ENCODE data around the gene S100A6. TPM values are rescaled to one million over a fixed set of nuclear protein-coding genes. Genes with fewer than 3 reads are reported as not detected.

Gene S100A6
- total RNA-seq, 1 donor from 2014 or later: 1,046 TPM

DNA sequence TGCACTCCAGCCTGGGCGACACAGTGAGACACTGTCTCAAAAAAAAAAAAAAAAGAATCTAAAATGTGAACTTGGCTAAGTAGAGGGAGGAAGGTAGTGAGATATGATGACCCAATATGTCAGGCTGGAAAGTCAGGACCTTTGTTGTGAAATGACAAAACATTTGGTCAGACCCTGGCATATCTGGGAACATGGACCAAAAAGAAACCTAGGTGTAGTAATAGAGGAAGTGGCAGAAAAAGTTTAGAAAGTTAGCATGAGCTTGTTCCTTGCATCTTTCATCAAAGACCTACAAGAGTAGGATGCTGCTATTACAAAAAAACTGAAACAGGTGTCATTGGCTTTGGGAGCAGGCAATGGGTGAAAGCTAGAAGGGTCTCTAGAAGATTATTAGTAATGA, 20.6 kb upstream of the S100A6 start:
- no peaks in the 10 kb centered on the region for H3K36me3 ChIP-seq
- H3K9me3 ChIP-seq: no peaks in the 10 kb centered on the region
- ATAC-seq (no peak), DNase-seq (no peak)
- intact Hi-C loops (cut with DNase I): no loop called here
- no peak overlapping the region for H3K4me3 ChIP-seq
- no peak overlapping the region for H3K27ac ChIP-seq
- no peaks in the 10 kb centered on the region for H3K27me3 ChIP-seq
- H3K4me1 ChIP-seq: peaks cover 17% of the 10 kb centered on the region
- TF ChIP-seq, protein P1, sequence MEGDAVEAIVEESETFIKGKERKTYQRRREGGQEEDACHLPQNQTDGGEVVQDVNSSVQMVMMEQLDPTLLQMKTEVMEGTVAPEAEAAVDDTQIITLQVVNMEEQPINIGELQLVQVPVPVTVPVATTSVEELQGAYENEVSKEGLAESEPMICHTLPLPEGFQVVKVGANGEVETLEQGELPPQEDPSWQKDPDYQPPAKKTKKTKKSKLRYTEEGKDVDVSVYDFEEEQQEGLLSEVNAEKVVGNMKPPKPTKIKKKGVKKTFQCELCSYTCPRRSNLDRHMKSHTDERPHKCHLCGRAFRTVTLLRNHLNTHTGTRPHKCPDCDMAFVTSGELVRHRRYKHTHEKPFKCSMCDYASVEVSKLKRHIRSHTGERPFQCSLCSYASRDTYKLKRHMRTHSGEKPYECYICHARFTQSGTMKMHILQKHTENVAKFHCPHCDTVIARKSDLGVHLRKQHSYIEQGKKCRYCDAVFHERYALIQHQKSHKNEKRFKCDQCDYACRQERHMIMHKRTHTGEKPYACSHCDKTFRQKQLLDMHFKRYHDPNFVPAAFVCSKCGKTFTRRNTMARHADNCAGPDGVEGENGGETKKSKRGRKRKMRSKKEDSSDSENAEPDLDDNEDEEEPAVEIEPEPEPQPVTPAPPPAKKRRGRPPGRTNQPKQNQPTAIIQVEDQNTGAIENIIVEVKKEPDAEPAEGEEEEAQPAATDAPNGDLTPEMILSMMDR (IDR thresholded peaks at IDR 0.05): no peak

DNA sequence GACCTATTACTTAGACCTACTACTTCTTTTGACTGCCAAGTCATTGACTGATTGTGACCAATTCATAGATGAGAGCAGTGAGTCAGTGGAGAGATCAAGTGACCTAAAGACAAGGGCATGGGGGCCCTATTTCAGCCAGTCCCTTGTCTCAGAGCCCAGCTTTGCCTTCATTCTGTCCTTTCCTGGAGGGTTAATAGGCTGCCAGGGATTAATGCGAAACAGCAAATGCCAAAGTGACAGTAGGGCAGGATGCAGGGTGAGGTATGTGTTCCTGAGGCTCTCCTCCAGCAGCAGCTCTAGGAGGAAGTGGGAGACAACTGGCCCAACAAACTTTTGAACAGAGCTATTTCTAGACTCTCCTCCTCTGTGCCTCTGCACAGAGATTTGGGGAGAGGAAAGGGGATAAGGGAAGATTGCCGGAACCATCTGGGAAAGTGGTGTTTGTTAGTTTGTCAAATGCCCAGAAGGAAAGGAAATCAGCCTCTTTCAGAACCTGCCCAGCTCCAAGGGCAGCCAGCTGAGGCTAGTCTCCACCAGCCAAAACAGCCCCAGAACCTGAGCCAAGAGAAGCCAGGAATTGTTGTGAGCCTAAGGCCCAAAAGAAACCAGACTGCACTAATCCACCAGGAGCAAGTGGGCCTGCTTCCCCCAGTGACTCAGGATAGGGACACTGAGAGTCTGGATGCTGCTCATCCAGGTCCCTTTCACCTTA, 18.2 kb upstream of the S100A6 start:
- Histone ChIP-seq H3K27ac (peak overlapping the region; percentile 59), H3K36me3 (no peaks in the 10 kb centered on the region), H3K4me3 (no peak overlapping the region), H3K27me3 (no peaks in the 10 kb centered on the region), H3K4me1 (peaks cover 27% of the 10 kb centered on the region), H3K9me3 (no peaks in the 10 kb centered on the region)
- TF ChIP-seq, protein P1 (IDR thresholded peaks at IDR 0.05): no peak
- peak; percentile 29 for ATAC-seq
- peak; percentile 35 for DNase-seq
- intact Hi-C loops (cut with DNase I): no loop called here

DNA sequence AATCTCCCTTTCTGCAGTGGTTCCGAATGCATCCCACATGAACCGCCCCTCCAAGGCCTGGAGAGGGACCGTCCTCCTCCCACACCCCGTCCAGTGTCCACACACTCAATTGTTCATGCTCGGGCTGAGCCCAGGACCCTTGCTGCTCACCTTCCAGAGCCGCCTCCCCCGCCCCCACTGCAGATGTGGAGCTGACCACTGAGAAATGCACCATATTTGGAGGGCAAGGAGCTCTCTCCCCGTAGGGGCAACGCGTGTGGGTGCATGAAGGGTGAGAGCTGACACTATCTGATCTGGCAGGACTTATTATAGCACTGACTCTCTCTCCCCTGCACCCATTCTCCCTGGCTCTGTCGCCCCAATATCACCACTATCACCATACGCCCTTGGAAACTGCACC, 17.3 kb upstream of the S100A6 start:
- Histone ChIP-seq H3K4me1 (peaks cover 36% of the 10 kb centered on the region), H3K9me3 (no peaks in the 10 kb centered on the region), H3K27ac (peak overlapping the region; percentile 59), H3K4me3 (no peak overlapping the region), H3K36me3 (no peaks in the 10 kb centered on the region), H3K27me3 (no peaks in the 10 kb centered on the region)
- no peak for ATAC-seq
- DNase-seq: peak; percentile 48
- intact Hi-C loops (cut with DNase I): no loop called here
- TF ChIP-seq, protein P1 (IDR thresholded peaks at IDR 0.05): no peak

DNA sequence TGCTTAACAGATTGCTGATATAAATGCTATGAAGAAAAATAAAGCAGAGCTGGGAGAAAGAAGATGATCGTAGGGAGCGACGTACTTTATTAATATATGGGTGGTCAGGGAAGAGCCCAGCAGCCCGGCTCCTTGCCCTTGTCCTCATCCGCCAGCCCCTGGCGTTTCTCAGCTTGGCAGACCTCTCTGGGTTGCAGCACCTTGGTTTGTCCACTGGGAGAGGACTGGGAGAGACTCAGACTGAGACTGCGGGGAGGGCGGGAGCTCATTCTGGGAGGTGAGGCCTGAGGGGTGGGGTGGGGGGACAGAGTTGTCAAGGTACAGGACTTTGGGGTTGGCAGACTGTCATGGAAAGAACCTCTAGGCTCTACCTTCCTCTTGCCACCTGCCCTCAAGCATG, 16.5 kb upstream of the S100A6 start:
- peaks cover 36% of the 10 kb centered on the region for H3K4me1 ChIP-seq
- TF ChIP-seq, protein P1 (IDR thresholded peaks at IDR 0.05): no peak
- H3K9me3 ChIP-seq: no peaks in the 10 kb centered on the region
- no peak overlapping the region for H3K27ac ChIP-seq
- intact Hi-C loops (cut with DNase I): no loop called here
- no peak overlapping the region for H3K4me3 ChIP-seq
- peak; percentile 47 for DNase-seq
- H3K27me3 ChIP-seq: no peaks in the 10 kb centered on the region
- H3K36me3 ChIP-seq: no peaks in the 10 kb centered on the region
- ATAC-seq: no peak

DNA sequence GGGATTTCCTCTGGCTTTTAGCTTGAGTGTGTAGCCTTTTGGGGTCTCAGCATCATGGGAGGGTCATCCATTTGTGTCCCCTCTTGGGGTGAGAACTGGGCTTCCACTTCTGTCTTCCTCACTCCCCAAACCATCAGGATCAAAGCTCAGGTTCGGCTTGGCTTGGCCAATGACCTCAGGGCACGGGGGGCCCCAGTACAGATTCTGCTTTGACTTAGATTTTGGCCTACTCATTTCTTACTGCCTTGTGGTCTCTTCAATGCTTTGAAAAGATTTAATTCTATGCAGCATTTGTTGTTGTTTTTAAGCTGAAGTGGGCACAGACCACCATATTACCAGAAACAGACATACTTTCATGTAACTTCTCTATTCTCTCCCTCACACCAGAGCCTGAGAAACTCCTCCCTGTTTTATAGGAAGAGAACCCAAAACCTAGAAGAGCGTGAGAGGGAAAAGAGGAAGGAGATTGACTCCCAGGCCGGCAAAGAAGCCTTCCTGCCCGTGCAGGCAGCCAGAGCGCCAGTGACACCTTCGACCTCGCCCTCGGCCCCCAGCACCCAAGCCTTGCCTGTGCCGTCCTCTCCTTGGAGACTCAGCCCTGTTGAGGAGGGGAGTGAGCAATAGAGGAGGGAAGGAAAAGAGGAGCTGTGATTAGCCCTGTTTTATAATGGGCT, 15.2 kb upstream of the S100A6 start:
- TF ChIP-seq, protein P1 (IDR thresholded peaks at IDR 0.05): no peak
- Histone ChIP-seq H3K4me3 (no peak overlapping the region), H3K27ac (no peak overlapping the region), H3K4me1 (peaks cover 44% of the 10 kb centered on the region), H3K36me3 (no peaks in the 10 kb centered on the region), H3K9me3 (no peaks in the 10 kb centered on the region), H3K27me3 (no peaks in the 10 kb centered on the region)
- ATAC-seq (peak; percentile 56), DNase-seq (peak; percentile 54)
- intact Hi-C loops (cut with DNase I): no loop called here
